HEK293T (cell line): ENCODE data around the gene PPP1R7.

Experiments used
- BHLHE40 ChIP-seq: fragments of 450-650 bp; IDR thresholded peaks from 2 replicates; pipeline ENCODE4 v1.6.1; 2016; ENCODE audit warnings: mild to moderate bottlenecking, moderate library complexity, borderline replicate concordance
- CTBP1 ChIP-seq: fragments of 450-650 bp; IDR thresholded peaks from 2 replicates; pipeline ENCODE4 v1.6.1; 2016; ENCODE audit warnings: borderline replicate concordance
- ELF4 ChIP-seq: fragments of 450-650 bp; IDR thresholded peaks from 2 replicates; pipeline ENCODE4 v1.6.1; 2017; ENCODE audit warnings: antibody characterized with exemption
- FOXM1 ChIP-seq: fragments of 450-650 bp; IDR thresholded peaks from 2 replicates; pipeline ENCODE4 v1.6.1; 2017; ENCODE audit warnings: mild to moderate bottlenecking, borderline replicate concordance
- HDGF ChIP-seq: fragments of 450-650 bp; IDR thresholded peaks from 2 replicates; pipeline ENCODE4 v1.6.1; 2017; ENCODE audit warnings: antibody characterized with exemption, borderline replicate concordance
- NFRKB ChIP-seq: fragments of 450-650 bp; IDR thresholded peaks from 2 replicates; pipeline ENCODE4 v1.6.1; 2016; ENCODE audit warnings: mild to moderate bottlenecking, moderate library complexity
- SUZ12 ChIP-seq: fragments of 450-650 bp; IDR thresholded peaks from 2 replicates; pipeline ENCODE4 v1.6.1; 2016; ENCODE audit warnings: mild to moderate bottlenecking

GRCh38 chr2:241187101-241187917, 37.0 kb downstream of the PPP1R7 start:
- TF ChIP-seq ELF4, result no peak
- no peak for TF ChIP-seq SUZ12
- no peak for TF ChIP-seq CTBP1
- no peak for TF ChIP-seq NFRKB
- TF ChIP-seq FOXM1, result no peak
- TF ChIP-seq HDGF, result no peak
- no peak for TF ChIP-seq BHLHE40
